DOHH2 (cell line): ENCODE data around the gene GLB1L2.

Experiments used
- H3F3A ChIP-seq: fragments of 200-600 bp; sonication (generic), shearing (Covaris generic); 2 replicates; pipeline ENCODE4 v1.6.0; 2016; ENCODE audit warnings: antibody characterized with exemption, mild to moderate bottlenecking; ENCODE audit not compliant: control insufficient read depth, insufficient read depth
- H3K27ac ChIP-seq: fragments of 200-600 bp; sonication (generic); 2 replicates; pipeline ENCODE4 v1.5.1; 2014; ENCODE audit warnings: low read depth, mild to moderate bottlenecking, low read length, moderate library complexity
- H3K27me3 ChIP-seq: fragments of 200-600 bp; sonication (generic); 2 replicates; pipeline ENCODE4 v1.6.1; 2014; ENCODE audit warnings: mild to moderate bottlenecking, low read length, mixed read lengths; ENCODE audit not compliant: control insufficient read depth
- H3K36me3 ChIP-seq: fragments of 200-600 bp; sonication (generic); 2 replicates; pipeline ENCODE4 v1.6.1; 2014; ENCODE audit warnings: mild to moderate bottlenecking, low read length, moderate library complexity, mixed read lengths; ENCODE audit not compliant: control insufficient read depth
- H3K4me1 ChIP-seq: fragments of 200-600 bp; sonication (generic); 2 replicates; pipeline ENCODE4 v1.6.1; 2014; ENCODE audit warnings: mild to moderate bottlenecking, low read length, mixed read lengths; ENCODE audit not compliant: control insufficient read depth
- H3K4me2 ChIP-seq: fragments of 200-600 bp; sonication (generic); 2 replicates; pipeline ENCODE4 v1.6.0; 2014; ENCODE audit warnings: mild to moderate bottlenecking, low read length, moderate library complexity
- H3K4me3 ChIP-seq: fragments of 200-600 bp; sonication (generic); 2 replicates; pipeline ENCODE4 v1.5.1; 2014; ENCODE audit warnings: mild to moderate bottlenecking, low read length, mixed read lengths
- H3K79me2 ChIP-seq: fragments of 200-600 bp; sonication (generic); 2 replicates; pipeline ENCODE4 v1.6.1; 2014; ENCODE audit warnings: mild to moderate bottlenecking, low read length, mixed read lengths; ENCODE audit not compliant: control insufficient read depth
- H3K9me2 ChIP-seq: fragments of 200-600 bp; sonication (generic); replicated peaks from 2 replicates; pipeline ENCODE4 v1.6.1; 2014; ENCODE audit warnings: mild to moderate bottlenecking, low read length, mixed read lengths; ENCODE audit not compliant: control insufficient read depth
- H3K9me3 ChIP-seq: fragments of 200-600 bp; sonication (generic); 2 replicates; pipeline ENCODE4 v1.6.1; 2014; ENCODE audit warnings: antibody characterized with exemption, low read length, mixed read lengths; ENCODE audit not compliant: control insufficient read depth, insufficient read depth
- H4K20me1 ChIP-seq: fragments of 200-600 bp; sonication (generic); 2 replicates; pipeline ENCODE4 v1.6.0; 2014; ENCODE audit warnings: low read depth, mild to moderate bottlenecking, antibody characterized with exemption, low read length, moderate library complexity; ENCODE audit not compliant: control insufficient read depth, insufficient read depth
- EZH2phosphoT487 ChIP-seq: fragments of 200-600 bp; sonication (generic); IDR thresholded peaks from 2 replicates; pipeline ENCODE4 v1.6.1; 2017; ENCODE audit warnings: borderline replicate concordance, mild to moderate bottlenecking, antibody characterized with exemption, low read length, moderate library complexity, mixed read lengths
- TF ChIP-seq, protein P1 (sequence below): fragments of 200-600 bp; sonication (generic); IDR thresholded peaks from one replicate; pipeline ENCODE4 v1.5.1; 2014; ENCODE audit warnings: antibody characterized with exemption, mild to moderate bottlenecking, low read depth, low read length; ENCODE audit not compliant: poor library complexity, severe bottlenecking

Gene GLB1L2

GRCh38 chr11:134412203-134413042 is 80.6 kb downstream of the GLB1L2 start, which contains the start of gene B3GAT1:
TSS of gene B3GAT1 (minus strand) at chr11:134412242. CDS start at chr11:134387659, 24,583 bp downstream.
- no peaks in the 10 kb centered on the region for H3K36me3 ChIP-seq
- H3K9me2 ChIP-seq = no peaks in the 10 kb centered on the region
- peaks cover 5% of the 10 kb centered on the region for H3K4me1 ChIP-seq
- H3K27me3 ChIP-seq = peaks cover 36% of the 10 kb centered on the region
- H3K79me2 ChIP-seq = no peaks in the 10 kb centered on the region
- no peak within 1 kb of the TSS for H3K27ac ChIP-seq
- H3K4me3 ChIP-seq = no peak within 1 kb of the TSS
- no peak within 1 kb of the TSS for H3K4me2 ChIP-seq
- no peaks in the 10 kb centered on the region for H3F3A ChIP-seq
- no peaks in the 10 kb centered on the region for H3K9me3 ChIP-seq
- no peak for TF ChIP-seq EZH2phosphoT487
- TF ChIP-seq, protein P1, sequence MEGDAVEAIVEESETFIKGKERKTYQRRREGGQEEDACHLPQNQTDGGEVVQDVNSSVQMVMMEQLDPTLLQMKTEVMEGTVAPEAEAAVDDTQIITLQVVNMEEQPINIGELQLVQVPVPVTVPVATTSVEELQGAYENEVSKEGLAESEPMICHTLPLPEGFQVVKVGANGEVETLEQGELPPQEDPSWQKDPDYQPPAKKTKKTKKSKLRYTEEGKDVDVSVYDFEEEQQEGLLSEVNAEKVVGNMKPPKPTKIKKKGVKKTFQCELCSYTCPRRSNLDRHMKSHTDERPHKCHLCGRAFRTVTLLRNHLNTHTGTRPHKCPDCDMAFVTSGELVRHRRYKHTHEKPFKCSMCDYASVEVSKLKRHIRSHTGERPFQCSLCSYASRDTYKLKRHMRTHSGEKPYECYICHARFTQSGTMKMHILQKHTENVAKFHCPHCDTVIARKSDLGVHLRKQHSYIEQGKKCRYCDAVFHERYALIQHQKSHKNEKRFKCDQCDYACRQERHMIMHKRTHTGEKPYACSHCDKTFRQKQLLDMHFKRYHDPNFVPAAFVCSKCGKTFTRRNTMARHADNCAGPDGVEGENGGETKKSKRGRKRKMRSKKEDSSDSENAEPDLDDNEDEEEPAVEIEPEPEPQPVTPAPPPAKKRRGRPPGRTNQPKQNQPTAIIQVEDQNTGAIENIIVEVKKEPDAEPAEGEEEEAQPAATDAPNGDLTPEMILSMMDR = no peak
- 0 out of 2 replicates have a peak, but pooled peaks cover 5% of the 10 kb centered on the region for H4K20me1 ChIP-seq

DNA sequence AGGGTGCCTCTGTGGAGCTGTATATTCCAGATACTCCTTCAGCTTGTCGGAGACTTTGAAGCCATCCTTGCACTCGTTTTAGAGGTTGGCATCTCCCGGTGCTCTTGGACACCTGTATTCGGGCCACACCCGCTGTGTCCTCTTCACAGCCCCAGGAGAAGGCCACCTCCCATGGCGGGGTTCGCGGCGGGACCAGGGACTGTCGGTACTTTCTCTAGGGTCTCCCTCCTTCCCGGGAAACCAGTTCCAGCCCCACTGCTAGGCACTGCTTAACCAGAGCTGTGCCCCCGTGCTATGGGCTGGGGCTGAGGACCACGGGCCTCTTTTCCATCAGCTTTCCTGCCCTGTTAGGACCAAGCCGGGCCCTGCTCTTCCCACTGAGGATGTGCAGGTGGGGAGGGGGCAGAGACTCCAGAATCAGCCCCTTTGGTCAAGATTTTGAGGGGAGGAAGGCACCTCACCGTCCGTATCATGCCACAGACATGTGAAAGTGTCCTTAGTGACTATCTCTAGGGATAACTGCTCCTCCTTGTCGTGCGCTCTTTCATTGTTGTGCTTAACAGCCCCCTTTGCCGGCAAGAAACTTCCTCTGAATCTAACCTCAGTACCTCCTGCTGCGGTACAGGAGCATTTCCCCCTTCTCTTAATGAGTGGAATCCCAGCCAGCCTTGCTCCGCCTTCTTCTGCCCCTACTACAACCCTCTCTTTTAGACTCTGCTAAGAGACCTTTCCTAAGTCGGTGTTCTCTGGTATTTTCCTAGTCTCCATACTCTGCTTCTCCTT is 81.4 kb downstream of the GLB1L2 start:
- H3K4me1 ChIP-seq = peaks cover 5% of the 10 kb centered on the region

GRCh38 chr11:134413826-134414731 is 82.3 kb downstream of the GLB1L2 start:
- Histone ChIP-seq H3K27me3 (peaks cover 36% of the 10 kb centered on the region), H3K36me3 (no peaks in the 10 kb centered on the region), H3F3A (no peaks in the 10 kb centered on the region), H3K79me2 (no peaks in the 10 kb centered on the region), H3K9me3 (no peaks in the 10 kb centered on the region), H3K4me2 (no peak overlapping the region), H3K27ac (no peak overlapping the region), H3K9me2 (no peaks in the 10 kb centered on the region), H4K20me1 (0 out of 2 replicates have a peak, but pooled peaks cover 5% of the 10 kb centered on the region), H3K4me3 (no peak overlapping the region), H3K4me1 (peaks cover 5% of the 10 kb centered on the region)
- TF ChIP-seq, protein P1 = no peak
- TF ChIP-seq EZH2phosphoT487 = no peak

More for the DNA sequence above, 81.4 kb downstream of the GLB1L2 start:
- 0 out of 2 replicates have a peak, but pooled peaks cover 5% of the 10 kb centered on the region for H4K20me1 ChIP-seq
- H3K36me3 ChIP-seq = no peaks in the 10 kb centered on the region
- TF ChIP-seq EZH2phosphoT487 = no peak
- TF ChIP-seq, protein P1 = no peak
- no peak overlapping the region for H3K4me2 ChIP-seq
- H3K79me2 ChIP-seq = no peaks in the 10 kb centered on the region
- H3K27me3 ChIP-seq = peaks cover 36% of the 10 kb centered on the region
- H3K9me2 ChIP-seq = no peaks in the 10 kb centered on the region
- no peak overlapping the region for H3K27ac ChIP-seq
- H3F3A ChIP-seq = no peaks in the 10 kb centered on the region
- H3K9me3 ChIP-seq = no peaks in the 10 kb centered on the region
- no peak overlapping the region for H3K4me3 ChIP-seq
